HG03139 (cell line): ENCODE data around the gene HYAL3.

Source experiments
- ATAC-seq: cut with Tn5 transposase; IDR thresholded peaks from one replicate; pipeline ENCODE4 v1.9.1; 2021; ENCODE audit not compliant: unreplicated experiment

Gene HYAL3

GRCh38 chr3:50330330-50330729 is 31.1 kb upstream of the HYAL3 start:
- ATAC-seq: no peak

- ATAC-seq: peak; percentile 75
These were observed 28.9 kb upstream of the HYAL3 start, which contains the start of gene TUSC2 for GRCh38 chr3:50327943-50328691. Gene TUSC2 (minus strand): TSS chr3:50328223. CDS start chr3:50328099, 124 bp downstream.

GRCh38 chr3:50327129-50327528 is 27.9 kb upstream of the HYAL3 start:
- no peak for ATAC-seq

GRCh38 chr3:50326182-50326541 is 27.0 kb upstream of the HYAL3 start:
- no peak for ATAC-seq

- ATAC-seq: no peak
These were observed 26.4 kb upstream of the HYAL3 start for GRCh38 chr3:50325497-50326181.

- no peak for ATAC-seq
These were observed 25.9 kb upstream of the HYAL3 start for GRCh38 chr3:50325113-50325480.

GRCh38 chr3:50324351-50325112 is 25.3 kb upstream of the HYAL3 start:
- ATAC-seq: no peak

- ATAC-seq: no peak
These were observed 24.5 kb upstream of the HYAL3 start for GRCh38 chr3:50323614-50324199.

- no peak for ATAC-seq
These were observed 23.9 kb upstream of the HYAL3 start for GRCh38 chr3:50323092-50323600.

GRCh38 chr3:50322386-50323091 is 23.3 kb upstream of the HYAL3 start, which contains the start of gene HYAL2:
Gene HYAL2 (minus strand): TSS chr3:50322745. CDS start chr3:50320489, 2,256 bp downstream.
- no peak for ATAC-seq

- ATAC-seq: no peak
These were observed 22.8 kb upstream of the HYAL3 start for GRCh38 chr3:50322115-50322385.

- ATAC-seq: peak; percentile 65
These were observed 22.3 kb upstream of the HYAL3 start for GRCh38 chr3:50321336-50322114.

GRCh38 chr3:50320853-50321335 is 21.7 kb upstream of the HYAL3 start:
- ATAC-seq: peak; percentile 34

- no peak for ATAC-seq
These were observed 20.9 kb upstream of the HYAL3 start for GRCh38 chr3:50319894-50320625.

- no peak for ATAC-seq
These were observed 20.1 kb upstream of the HYAL3 start for GRCh38 chr3:50319181-50319893.

- ATAC-seq: no peak
These were observed 19.4 kb upstream of the HYAL3 start for GRCh38 chr3:50318615-50319014.

GRCh38 chr3:50318163-50318562 is 19.0 kb upstream of the HYAL3 start:
- ATAC-seq: no peak

GRCh38 chr3:50317300-50317699 is 18.1 kb upstream of the HYAL3 start:
- ATAC-seq: no peak
